GM21381 (cell line): ENCODE results near the gene RABL6.
A peak's percentile ranks its signal among the peaks of the same experiment; 100 is the strongest.

Source experiments
- ATAC-seq: cut with Tn5 transposase; IDR thresholded peaks from one replicate; pipeline ENCODE4 v1.9.1; 2021; ENCODE audit warnings: mild to moderate bottlenecking, moderate library complexity; ENCODE audit not compliant: unreplicated experiment

The RABL6 gene

DNA sequence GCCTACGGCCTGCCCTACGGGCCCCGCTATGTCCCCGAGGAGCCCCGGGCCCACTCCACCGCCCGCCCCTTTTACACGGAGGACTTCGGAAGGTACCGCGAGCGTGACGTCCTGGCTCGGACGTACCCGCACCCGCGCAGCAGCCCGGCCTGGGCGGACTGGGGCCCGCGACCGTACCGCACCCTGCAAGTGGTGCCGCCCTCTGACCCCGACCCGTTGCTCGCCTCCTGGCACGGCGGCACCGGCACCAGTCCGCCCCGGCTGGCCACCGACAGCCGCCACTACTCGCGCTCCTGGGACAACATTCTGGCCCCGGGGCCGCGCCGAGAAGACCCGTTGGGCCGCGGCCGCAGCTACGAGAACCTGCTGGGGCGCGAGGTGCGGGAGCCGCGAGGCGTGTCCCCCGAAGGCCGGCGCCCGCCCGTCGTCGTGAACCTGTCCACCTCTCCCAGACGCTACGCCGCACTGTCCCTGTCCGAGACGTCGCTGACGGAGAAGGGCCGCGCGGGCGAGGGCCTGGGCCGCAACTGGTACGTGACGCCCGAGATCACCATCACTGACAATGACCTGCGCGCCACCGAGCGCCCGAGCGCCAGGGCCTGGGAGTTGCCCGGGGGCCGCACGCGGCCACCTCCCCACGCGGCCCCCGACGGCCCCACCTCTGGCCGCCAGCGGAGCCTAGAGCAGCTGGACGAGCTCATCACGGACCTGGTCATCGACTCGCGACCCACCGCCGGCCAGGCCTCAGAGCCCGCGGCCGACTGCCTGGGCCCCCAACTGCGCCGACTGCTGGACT lies 37.9 kb downstream of the RABL6 start:
- ATAC-seq: no peak

DNA sequence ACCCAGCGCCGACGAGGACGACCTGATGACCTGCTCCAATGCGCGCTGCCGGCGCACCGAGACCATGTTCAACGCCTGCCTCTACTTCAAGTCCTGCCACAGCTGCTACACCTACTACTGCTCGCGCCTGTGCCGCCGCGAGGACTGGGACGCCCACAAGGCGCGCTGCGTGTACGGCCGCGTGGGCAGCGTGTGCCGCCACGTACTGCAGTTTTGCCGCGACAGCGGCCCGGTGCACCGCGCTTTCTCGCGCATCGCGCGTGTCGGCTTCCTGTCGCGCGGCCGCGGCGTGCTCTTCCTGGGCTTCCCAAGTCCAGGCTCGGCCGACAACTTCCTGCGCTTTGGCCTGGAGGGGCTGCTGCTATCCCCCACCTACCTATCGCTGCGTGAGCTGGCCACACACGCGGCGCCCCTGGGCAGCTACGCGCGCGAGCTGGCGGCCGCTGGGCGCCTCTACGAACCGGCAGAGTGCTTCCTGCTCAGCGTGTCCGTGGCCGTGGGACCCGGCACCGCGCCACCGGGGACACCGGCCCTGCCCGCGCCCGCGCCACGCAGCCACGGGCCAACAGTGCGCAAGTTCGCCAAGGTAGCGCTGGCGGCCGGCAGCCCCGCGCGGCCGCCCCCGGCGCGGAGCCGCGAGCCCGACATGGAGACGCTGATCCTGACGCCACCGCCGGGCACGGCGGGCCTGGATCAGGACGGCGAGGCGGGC lies 38.8 kb downstream of the RABL6 start:
- no peak for ATAC-seq

DNA sequence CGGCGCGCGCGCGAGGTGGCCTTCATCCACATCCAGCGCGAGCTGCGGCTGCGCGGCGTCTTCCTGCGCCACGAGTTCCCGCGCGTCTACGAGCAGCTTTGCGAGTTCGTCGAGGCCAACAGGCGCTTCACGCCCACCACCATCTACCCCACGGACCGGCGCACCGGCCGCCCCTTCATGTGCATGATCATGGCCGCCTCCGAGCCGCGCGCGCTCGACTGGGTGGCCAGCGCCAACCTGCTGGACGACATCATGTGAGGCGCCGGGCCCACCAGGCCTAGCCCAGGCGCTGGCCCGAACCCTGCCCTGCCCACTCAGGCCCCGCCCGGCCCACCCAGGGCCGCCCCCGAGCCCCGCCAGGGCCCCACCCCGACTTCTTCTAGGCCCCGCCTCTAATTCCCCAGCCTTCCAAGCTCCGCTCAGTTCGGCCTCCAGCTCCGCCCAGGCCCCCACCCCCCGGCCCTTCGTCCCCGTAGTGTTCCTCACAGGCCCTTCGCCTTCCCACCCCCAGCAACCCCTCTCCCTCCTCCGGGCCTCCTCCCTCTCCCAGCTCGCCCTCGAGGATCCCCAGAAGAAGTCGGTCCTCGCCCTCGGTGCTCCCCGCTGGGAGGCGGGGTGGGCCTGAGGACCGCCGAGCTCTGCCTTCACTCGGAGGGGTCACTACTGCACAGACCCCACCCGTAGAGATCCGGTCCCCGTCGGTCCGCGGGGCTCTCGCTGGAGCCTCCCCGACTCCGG lies 39.5 kb downstream of the RABL6 start:
- ATAC-seq: no peak

DNA sequence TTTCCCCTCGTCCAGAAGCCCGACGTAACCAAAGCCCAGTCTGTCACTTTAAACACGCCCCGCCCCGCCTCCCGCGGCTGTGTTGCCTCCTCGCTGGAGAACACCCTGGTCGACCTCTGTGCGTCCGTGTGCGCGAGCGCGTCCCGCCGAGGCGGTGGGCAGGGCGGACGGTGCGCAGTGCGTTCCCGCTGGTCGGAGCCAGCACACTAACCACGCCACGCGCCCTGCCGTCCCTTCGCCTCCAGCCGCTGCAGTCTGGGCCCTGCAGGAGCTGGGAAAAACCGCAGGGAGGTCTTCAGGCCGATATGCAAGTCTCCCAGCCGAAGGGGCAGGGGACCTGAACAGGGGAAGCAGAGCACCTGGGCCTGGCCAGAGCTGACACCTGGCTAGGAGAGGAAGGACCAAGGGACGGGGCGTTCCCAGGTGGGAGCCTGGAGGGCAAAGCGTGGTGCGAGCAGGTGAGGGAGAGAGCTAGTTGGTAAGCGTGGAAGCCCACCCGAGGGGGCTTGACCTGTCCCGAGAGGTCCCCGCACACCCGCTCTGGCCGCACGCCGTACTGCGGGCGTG lies 40.2 kb downstream of the RABL6 start:
- ATAC-seq: no peak

DNA sequence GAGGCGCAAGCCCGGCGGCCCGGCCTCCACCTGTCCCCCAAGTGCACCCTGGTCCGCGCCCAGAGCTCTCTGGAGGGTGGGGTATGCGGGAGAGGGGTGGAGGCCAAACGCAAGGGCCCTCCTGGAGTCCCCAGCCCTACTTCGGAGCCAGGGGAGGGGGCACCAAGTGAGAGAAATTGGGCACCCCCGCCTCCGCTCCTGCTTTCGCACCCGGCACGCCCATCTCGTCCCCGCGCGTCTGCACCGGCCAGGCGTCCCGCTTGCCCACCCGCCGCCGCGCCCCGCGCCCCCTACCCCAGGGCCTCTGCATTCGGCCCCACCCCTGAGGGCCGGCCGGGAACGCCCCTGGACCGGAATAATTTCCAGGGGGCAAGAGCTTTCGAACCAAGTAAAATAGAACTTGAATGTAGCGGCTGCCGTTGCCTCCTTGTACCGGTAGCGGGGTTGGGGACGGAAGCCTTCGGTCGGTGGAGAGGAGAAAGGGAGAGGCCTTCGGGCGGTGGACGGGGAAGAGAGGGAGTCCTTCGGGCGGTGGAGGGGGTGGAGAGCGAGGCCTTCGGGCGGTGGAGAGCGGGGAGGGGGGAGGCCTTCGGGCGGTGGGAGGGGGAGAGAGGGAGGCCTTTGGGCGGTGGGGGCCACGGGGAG lies 40.8 kb downstream of the RABL6 start:
- no peak for ATAC-seq

DNA sequence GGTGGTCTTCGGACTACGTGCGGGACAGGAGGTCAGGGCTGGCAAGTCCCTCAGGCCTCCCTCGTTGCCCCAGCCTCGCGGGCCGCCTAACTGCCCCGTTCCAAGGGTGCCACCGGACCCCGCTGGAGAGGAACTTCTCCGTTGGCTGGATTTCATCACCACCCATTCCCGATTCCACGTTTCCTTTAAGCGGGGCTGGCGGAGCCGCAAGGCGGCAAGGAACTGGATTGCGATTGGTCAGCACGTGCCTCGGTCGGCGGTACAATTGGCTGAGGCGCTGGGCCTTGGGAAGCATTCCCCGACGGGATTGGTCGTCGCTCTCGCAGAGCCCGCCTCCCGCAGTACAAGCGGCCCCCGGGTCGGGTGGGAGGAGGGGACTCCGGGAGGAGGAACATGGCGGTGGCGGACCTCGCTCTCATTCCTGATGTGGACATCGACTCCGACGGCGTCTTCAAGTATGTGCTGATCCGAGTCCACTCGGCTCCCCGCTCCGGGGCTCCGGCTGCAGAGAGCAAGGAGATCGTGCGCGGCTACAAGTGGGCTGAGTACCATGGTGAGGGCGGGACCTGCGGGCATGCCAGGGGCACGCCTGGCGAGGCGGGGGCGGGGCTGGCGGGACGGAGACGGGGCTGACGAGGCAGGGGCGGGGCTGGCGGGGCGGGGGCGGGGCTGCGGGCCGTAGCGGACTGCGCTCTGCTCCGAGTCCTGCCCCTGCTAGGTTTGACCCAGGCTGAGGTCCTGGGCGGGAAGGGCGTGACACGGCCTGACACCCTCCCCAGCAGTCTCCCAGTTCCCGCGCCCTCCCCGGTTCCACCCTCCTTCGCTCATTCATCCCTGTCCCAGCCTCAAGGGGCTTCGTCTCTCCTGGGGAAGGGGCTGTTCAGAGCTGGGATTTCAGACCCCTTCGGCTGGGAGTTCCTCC lies 41.6 kb downstream of the RABL6 start, which contains the start of gene PHPT1:
TSS of gene PHPT1 (plus strand) at position 372 of the 922 bp plus-strand sequence. CDS start at position 394, 22 bp downstream.
- ATAC-seq: peak; percentile 75

DNA sequence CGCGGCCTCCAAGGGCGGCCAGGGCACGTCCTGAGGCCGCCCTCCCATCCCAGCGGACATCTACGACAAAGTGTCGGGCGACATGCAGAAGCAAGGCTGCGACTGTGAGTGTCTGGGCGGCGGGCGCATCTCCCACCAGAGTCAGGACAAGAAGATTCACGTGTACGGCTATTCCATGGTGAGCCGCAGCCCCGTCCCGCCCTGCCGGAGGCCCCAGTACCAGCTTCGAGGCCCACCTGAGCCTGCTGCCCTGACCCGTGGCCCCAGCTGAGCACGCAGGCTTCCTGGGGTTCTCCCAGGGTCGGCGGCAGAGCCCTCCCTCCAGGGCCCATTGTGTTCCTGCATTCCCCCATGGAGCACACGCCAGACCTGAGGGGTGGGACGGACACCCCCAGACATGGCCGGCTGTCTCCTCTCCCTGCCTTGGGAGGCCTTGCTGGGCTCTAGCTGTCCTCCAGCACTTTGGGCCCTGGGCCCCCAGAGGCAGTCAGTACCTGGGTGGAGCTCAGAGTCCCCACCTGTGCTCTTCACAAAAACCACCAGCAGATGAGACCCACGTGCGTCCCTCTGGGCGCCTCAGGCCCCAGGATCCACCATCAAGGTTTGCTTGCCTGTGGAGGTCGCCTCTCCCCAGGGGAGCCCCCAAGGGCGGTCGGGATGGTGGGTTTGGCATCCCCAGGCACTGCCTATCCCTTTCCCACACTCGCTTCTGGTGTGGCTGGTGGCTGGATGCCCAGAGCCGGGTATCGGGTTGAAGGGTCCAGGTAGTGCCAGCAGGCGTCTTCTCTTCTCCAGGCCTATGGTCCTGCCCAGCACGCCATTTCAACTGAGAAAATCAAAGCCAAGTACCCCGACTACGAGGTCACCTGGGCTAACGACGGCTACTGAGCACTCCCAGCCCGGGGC lies 42.5 kb downstream of the RABL6 start:
- ATAC-seq: no peak

DNA sequence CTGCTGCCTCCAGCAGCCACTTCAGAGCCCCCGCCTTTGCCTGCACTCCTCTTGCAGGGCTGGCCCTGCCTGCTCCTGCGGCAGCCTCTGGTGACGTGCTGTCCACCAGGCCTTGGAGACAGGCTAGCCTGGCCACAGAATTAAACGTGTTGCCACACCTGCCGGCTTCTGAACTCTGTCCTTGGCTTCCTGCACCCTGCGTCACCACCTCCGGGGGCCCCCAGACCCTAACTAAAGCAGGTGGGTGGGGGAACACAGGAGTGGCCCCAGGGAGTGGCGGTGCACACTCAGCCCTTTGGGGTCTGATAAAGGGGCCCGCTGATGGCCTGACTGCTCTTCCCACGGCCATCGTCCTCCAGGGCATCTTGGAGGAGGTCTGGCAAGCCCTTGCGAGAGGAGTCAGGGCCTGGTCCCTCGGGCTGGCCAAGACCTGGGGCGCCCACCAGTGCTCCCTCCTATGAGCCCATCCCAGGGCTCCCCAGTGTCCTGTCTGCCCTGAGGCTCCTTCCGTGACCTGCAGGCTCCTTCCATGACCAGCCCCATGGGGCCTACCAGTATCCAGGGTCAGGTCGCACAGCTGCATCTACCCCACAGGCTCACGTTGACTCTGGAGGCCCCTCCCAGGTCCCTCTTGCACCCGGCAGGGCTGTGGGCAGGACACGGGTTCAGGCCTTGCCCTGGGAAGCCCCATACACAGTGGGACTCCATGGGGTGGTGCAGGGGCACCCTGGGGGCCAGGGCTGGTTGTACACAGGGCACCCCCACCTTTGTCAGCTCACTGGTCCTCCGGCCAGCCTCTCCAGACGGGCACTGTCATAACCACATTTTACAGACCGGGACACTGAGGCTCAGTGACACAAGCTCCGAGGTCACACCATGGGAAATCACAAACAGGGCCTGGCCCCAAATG lies 43.4 kb downstream of the RABL6 start:
- ATAC-seq: no peak

DNA sequence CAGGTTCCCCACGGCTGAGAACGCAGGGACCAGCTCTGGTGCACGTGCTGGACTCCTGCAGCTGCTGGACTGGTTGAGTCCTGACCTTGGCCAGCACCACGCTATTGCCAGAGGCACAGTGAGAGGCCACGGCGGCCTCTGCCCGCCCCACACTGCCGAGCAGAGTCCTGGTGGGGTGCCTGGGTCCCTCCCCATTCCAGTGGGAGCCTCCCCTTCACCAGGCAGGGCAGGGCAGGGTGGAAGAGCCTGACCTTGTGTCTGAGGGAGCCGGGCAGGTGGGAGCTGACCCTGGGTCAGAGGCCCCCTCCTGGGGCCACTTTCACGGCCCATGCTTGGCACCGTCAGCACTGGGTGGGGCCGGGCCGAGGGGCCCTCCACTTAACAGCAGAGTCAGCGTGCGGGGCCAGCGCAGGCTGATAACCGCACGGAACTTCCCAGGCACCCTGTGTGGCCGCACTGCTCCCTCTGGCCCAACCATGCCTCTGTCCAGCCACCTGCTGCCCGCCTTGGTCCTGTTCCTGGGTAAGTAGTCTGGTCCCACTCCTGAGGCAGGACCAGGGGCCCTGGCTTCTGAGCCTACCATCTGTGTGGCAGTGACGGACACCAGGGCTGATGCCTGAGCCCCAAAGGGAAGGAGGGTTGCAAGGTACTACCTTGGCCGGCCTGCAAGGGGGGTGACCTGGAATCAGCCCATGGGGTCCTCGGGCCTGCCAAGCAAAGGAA lies 44.4 kb downstream of the RABL6 start, which contains the start of gene MAMDC4:
TSS of gene MAMDC4 (plus strand) at position 406 of the 723 bp plus-strand sequence. CDS start at position 477, 71 bp downstream.
- no peak for ATAC-seq

DNA sequence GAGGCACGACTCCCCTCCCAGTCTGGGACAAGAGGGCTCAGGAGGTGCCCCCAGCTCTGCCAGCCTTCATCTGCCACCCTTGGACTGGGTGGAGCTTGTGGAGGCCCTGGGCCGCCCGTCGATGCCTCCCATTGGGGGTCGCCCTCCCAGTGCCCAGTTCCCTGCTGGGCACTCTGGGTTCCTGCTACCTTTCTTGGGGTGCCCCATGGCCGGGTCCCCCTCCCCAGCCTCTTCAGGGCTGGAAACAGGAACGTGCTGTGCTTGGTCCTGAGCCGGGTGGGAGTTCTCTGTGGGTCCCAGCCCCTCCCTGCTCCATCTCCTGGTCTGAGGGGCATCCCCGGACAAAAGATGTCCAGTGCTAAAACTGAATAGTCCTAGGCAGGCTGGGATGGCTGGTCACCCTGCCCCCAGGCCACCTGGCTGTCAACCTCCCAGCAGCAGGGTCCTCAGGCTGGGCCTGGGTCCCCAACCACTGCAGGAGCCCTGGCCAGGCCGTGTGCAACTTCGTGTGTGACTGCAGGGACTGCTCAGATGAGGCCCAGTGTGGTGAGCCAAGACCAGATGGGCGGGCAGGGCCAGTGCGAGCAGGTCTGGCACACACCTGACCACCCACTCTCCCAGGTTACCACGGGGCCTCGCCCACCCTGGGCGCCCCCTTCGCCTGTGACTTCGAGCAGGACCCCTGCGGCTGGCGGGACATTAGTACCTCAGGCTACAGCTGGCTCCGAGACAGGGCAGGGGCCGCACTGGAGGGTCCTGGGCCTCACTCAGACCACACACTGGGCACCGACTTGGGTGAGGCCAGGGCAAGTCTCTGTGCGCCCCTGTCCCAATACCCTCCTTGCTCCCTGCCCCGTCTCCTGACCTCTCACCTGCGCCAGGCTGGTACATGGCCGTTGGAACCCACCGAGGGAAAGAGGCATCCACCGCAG lies 45.2 kb downstream of the RABL6 start:
- ATAC-seq: no peak

DNA sequence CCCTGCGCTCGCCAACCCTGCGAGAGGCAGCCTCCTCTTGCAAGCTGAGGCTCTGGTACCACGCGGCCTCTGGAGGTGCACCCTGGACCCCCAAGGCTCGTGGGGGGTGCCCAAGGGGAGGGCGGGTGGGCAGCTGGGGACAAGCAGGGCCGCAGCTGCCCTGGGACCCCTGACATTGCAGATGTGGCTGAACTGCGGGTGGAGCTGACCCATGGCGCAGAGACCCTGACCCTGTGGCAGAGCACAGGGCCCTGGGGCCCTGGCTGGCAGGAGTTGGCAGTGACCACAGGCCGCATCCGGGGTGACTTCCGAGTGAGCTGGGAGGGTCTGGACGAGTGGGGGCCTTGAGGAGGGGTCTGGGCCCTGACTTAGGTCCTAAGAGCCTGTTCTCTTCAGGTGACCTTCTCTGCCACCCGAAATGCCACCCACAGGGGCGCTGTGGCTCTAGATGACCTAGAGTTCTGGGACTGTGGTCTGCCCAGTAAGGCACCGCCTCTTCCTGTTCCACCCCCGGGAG lies 45.9 kb downstream of the RABL6 start:
- ATAC-seq: no peak

DNA sequence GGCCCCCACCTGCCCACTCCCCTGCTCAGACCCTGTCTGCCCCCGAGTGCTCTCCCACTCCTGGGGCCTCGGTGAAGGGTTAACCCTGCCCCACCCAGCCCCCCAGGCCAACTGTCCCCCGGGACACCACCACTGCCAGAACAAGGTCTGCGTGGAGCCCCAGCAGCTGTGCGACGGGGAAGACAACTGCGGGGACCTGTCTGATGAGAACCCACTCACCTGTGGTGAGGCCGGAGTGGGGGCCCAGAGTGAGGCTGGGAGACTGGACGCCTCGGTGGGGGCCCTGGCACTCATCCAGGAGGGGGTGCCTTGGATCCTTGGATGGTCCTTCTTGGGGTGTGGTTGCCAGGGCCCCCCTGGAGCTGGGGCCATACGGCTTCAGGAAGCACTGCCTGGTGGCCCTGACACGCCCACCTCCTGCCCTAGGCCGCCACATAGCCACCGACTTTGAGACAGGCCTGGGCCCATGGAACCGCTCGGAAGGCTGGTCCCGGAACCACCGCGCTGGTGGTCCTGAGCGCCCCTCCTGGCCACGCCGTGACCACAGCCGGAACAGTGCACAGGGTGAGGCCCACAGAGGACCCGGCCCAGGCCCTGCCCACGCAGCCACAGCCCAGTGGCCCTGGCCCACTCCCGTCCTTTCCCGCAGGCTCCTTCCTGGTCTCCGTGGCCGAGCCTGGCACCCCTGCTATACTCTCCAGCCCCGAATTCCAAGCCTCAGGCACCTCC lies 46.5 kb downstream of the RABL6 start:
- no peak for ATAC-seq

DNA sequence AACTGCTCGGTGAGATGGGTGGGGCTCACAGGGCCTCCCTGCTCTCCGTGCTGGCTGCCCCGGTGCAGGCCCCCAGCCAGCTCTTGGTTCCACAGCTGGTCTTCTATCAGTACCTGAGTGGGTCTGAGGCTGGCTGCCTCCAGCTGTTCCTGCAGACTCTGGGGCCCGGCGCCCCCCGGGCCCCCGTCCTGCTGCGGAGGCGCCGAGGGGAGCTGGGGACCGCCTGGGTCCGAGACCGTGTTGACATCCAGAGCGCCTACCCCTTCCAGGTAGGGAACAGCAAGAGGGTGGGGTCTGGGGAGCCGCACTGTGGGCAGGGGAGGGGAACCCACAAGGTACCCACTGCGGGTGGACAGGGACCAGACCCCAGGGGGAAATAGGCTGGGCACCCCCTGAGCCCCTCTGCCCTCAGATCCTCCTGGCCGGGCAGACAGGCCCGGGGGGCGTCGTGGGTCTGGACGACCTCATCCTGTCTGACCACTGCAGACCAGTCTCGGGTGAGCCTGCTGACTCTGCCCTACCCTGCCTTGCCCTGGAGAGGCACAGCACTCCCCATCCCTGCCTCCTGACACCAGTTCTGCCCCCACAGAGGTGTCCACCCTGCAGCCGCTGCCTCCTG lies 47.2 kb downstream of the RABL6 start:
- no peak for ATAC-seq

DNA sequence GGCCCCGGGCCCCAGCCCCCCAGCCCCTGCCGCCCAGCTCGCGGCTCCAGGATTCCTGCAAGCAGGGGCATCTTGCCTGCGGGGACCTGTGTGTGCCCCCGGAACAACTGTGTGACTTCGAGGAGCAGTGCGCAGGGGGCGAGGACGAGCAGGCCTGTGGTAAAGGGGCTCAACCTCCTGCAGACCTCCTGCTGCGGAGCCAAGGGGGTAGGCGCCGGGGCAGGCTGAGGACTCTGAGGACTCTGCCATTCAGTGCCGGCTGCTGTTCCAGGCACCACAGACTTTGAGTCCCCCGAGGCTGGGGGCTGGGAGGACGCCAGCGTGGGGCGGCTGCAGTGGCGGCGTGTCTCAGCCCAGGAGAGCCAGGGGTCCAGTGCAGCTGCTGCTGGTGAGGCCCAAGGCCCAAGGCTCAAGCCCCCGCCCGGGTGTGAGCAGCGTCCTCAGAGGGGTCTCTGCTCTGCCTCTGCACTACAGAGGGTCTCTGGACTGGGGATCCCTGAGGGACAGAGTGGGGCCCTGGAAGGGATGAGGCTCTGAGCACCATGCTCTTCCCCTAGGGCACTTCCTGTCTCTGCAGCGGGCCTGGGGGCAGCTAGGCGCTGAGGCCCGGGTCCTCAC lies 47.8 kb downstream of the RABL6 start:
- no peak for ATAC-seq
